Suprapubic skin (tissue), 4 donors: Measurements from ENCODE around the gene CDH26.

ENCODE experiments used
- POLR2A ChIP-seq, 2 donors: fragments of 450-650 bp; IDR thresholded peaks; one replicate each; pipeline ENCODE4 v1.6.1; 2017; ENCODE audit warnings: antibody characterized with exemption in 2 of 2, mild to moderate bottlenecking in 2 of 2, moderate library complexity in 2 of 2
- POLR2AphosphoS5 ChIP-seq, 3 donors: sonication (generic); formaldehyde crosslinking; IDR thresholded peaks; one replicate each; pipeline ENCODE4 v1.6.1; 2017; ENCODE audit warnings: antibody characterized with exemption in 3 of 3
- TF ChIP-seq, protein P1 (sequence below), 2 donors: fragments of 200-600 bp in 1 of 2; fragments of 450-650 bp in 1 of 2; sonication (generic) in 1 of 2; IDR thresholded peaks; one replicate each; pipeline ENCODE4 v1.5.1; 2016 to 2019; ENCODE audit warnings: antibody characterized with exemption in 2 of 2, mild to moderate bottlenecking in 1 of 2, moderate library complexity in 1 of 2

- TF ChIP-seq, protein P1, sequence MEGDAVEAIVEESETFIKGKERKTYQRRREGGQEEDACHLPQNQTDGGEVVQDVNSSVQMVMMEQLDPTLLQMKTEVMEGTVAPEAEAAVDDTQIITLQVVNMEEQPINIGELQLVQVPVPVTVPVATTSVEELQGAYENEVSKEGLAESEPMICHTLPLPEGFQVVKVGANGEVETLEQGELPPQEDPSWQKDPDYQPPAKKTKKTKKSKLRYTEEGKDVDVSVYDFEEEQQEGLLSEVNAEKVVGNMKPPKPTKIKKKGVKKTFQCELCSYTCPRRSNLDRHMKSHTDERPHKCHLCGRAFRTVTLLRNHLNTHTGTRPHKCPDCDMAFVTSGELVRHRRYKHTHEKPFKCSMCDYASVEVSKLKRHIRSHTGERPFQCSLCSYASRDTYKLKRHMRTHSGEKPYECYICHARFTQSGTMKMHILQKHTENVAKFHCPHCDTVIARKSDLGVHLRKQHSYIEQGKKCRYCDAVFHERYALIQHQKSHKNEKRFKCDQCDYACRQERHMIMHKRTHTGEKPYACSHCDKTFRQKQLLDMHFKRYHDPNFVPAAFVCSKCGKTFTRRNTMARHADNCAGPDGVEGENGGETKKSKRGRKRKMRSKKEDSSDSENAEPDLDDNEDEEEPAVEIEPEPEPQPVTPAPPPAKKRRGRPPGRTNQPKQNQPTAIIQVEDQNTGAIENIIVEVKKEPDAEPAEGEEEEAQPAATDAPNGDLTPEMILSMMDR (IDR thresholded peaks at IDR 0.05) = no peak
- no peak for TF ChIP-seq POLR2AphosphoS5 (IDR thresholded peaks at IDR 0.05)
- TF ChIP-seq POLR2A (IDR thresholded peaks at IDR 0.05) = no peak
Measured at GRCh38 chr20:59939052-59939878, 19.0 kb upstream of the CDH26 start.
